Activated naive CD8-positive, alpha-beta T cell (primary cell): ENCODE data around the gene GJC3.
A peak's percentile ranks its signal among the peaks of the same experiment; 100 is the strongest.
"Not testable (repeated sequence)": the region's sequence is repeated elsewhere in the genome, so short reads cannot be mapped to it uniquely, and the experiment has no call there.

ENCODE experiments used
- H3K27ac Mint-ChIP-seq: one replicate; pipeline ENCODE4 v1.8.0; 2021; ENCODE audit warnings: mixed read lengths
- H3K27me3 Mint-ChIP-seq: one replicate; pipeline ENCODE4 v1.8.0; 2021; ENCODE audit warnings: mixed read lengths
- H3K36me3 Mint-ChIP-seq: one replicate; pipeline ENCODE4 v1.8.0; 2021; ENCODE audit warnings: mixed read lengths
- H3K4me1 Mint-ChIP-seq: one replicate; pipeline ENCODE4 v1.8.0; 2021; ENCODE audit warnings: low read depth, mixed read lengths
- H3K4me3 Mint-ChIP-seq: one replicate; pipeline ENCODE4 v1.8.0; 2021; ENCODE audit warnings: mild to moderate bottlenecking, mixed read lengths
- H3K9me3 Mint-ChIP-seq: one replicate; pipeline ENCODE4 v1.8.0; 2021; ENCODE audit warnings: low read depth, mixed read lengths

The GJC3 gene, protein sequence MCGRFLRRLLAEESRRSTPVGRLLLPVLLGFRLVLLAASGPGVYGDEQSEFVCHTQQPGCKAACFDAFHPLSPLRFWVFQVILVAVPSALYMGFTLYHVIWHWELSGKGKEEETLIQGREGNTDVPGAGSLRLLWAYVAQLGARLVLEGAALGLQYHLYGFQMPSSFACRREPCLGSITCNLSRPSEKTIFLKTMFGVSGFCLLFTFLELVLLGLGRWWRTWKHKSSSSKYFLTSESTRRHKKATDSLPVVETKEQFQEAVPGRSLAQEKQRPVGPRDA

DNA sequence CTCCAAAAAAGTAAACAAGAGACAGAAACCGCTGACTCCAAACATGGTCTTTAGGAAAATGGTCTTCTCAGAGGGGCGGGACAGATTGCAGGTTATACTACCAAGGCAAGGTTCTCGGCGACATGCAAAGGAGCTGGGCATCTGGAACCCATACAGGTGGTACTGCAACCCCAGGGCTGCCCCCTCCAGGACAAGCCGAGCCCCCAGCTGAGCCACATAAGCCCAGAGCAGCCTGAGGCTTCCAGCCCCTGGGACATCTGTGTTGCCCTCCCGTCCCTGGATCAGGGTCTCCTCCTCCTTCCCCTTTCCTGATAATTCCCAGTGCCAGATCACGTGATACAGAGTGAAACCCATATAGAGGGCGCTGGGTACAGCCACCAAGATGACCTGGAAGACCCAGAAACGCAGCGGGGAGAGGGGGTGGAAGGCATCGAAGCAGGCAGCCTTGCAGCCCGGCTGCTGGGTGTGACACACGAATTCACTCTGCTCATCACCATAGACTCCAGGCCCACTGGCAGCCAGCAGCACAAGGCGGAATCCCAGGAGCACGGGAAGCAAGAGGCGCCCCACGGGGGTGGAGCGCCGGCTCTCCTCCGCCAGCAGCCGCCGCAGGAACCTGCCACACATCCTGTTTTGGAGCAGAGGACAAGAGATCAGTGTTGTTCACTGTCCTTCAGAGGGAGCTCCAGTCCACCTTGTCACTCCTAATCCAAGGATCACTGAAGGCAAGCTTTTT lies at the start of gene GJC3:
Gene GJC3, minus strand, starts transcription at position 627 of the 736 bp plus-strand sequence. Its CDS starts 0 bp downstream, at position 627.
- Mint-ChIP-seq H3K9me3 (no peaks in the 10 kb centered on the region), H3K4me1 (peaks cover 32% of the 10 kb centered on the region), H3K4me3 (peak within 1 kb of the TSS; percentile 77), H3K36me3 (no peaks in the 10 kb centered on the region), H3K27ac (peak within 1 kb of the TSS; percentile 59), H3K27me3 (peaks cover 8% of the 10 kb centered on the region)

DNA sequence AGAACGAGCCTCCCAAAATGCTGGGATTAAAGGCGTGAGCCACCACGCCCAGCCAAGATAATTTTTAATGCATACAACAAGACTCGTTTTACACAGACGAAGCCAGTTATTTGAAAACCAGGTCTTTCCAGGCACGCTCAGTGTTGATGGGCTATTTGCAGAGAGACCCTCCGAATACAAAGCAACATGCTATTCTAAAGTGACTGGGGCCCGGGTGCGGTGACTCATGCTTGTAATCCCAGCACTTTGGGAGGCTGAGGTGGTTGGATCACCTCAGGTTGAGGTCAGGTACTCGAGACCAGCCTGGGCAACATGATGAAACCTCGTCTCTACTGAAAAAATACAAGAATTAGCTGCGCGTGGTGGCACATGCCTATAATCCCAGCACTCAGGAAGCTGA lies 47.2 kb upstream of the GJC3 start:
- no peaks in the 10 kb centered on the region for H3K27me3 Mint-ChIP-seq
- H3K36me3 Mint-ChIP-seq: no peaks in the 10 kb centered on the region
- no peak overlapping the region for H3K27ac Mint-ChIP-seq
- no peak overlapping the region for H3K4me3 Mint-ChIP-seq
- peaks cover 2% of the 10 kb centered on the region for H3K4me1 Mint-ChIP-seq
- no peaks in the 10 kb centered on the region for H3K9me3 Mint-ChIP-seq

DNA sequence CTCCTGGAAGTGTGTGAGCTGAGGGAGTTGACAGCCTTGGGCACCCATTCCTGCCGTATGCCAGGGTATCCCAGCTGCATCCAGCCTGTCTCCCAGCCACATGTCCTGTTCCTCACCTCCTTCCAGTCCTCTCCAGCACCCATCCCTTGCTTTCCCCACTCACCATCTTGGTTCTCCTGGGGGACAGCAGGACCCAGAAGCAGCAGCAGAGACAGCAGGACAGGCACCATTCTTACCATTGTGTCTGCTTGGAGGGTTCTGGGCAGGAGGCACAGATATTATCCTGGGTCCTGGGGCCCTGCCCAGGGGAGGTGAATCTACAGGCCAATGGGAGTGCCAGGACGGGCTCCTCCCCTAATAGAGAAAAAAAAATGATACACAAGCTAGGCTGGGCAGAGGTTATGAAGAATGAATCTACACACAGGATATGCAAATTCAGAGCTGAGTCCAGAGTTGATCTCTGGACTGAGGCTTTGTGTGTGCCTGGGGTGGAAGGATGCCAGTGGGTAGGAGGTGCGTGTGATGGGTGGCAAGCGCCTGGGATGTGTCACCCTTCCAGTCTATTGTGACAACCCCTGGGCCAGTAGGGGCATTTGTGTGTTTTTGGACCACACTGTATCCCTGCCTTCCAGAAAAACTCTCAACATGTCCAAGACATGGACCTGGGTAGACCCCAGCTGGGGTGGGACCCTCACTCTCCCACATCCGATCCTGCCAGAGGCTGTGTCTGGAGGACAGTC lies 46.5 kb upstream of the GJC3 start, which contains the start of gene AZGP1:
Gene AZGP1, minus strand, starts transcription at position 250 of the 740 bp plus-strand sequence. Its CDS starts 11 bp downstream, at position 239.
- H3K27me3 Mint-ChIP-seq: no peaks in the 10 kb centered on the region
- H3K4me1 Mint-ChIP-seq: peaks cover 2% of the 10 kb centered on the region
- no peak within 1 kb of the TSS for H3K4me3 Mint-ChIP-seq
- H3K9me3 Mint-ChIP-seq: no peaks in the 10 kb centered on the region
- H3K36me3 Mint-ChIP-seq: no peaks in the 10 kb centered on the region
- no peak within 1 kb of the TSS for H3K27ac Mint-ChIP-seq

DNA sequence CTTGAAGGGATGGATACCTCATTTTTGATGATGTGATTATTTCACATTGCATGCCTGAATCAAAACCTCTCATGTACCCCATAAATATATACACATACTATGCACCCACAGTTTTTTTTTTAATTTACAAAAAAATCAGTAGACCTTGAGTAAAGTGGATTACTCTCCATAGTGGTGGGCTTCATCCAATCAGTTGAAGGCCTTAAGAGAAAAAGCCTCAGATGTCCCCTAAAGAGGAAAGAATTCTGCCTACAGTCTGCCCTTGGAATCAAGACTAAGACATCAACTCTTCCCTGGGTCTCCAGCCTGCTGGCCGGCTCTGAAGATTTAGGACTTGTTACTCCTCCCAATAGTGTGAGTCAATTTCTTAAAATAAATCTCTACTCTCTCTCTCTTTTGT lies 45.3 kb upstream of the GJC3 start:
- H3K36me3 Mint-ChIP-seq: no peaks in the 10 kb centered on the region
- H3K27me3 Mint-ChIP-seq: peaks cover under 1% of the 10 kb centered on the region
- no peaks in the 10 kb centered on the region for H3K4me1 Mint-ChIP-seq
- no peak overlapping the region for H3K4me3 Mint-ChIP-seq
- H3K27ac Mint-ChIP-seq: no peak overlapping the region
- H3K9me3 Mint-ChIP-seq: no peaks in the 10 kb centered on the region

DNA sequence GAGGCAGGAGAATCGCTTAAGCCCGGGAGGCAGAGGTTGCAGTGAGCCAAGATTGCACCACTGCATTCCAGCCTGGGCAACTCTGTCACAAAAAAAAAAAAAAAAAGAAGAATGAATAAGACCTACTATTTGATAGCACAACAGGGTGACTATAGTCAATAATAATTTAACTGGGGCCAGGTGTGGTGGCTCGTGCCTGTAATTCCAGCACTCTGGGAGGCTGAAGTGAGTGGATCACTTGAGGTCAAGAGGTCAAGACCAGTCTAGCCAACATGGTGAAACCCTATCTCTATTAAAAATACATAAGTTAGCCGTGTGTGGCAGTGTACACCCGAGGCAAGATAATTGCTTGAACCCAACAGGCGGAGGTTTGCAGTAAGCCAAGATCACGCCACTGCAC lies 44.4 kb upstream of the GJC3 start:
- not testable (repeated sequence) for H3K36me3 Mint-ChIP-seq, H3K9me3 Mint-ChIP-seq, H3K27me3 Mint-ChIP-seq, H3K4me1 Mint-ChIP-seq, H3K27ac Mint-ChIP-seq, H3K4me3 Mint-ChIP-seq

DNA sequence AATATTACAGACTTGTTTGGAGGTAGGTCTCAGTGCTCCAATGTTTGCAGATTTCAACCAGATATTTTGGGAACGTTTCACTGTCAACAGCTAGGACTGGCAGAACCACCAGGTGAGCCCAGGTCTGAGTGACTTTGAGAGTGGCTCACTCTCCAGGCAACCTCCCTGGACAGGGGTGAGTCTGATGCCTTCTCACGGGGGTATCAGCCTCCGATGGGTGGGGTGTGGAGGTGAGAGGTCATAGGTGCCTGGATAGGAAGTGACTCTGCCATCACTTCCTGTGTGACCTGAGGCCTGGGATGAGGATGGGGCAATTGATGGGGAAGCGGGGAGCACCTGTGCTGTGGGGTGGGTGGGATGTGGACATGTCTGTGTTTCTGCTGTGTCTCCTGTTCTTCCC lies 41.8 kb upstream of the GJC3 start:
- Mint-ChIP-seq H3K4me1 (no peaks in the 10 kb centered on the region), H3K27ac (no peak overlapping the region), H3K36me3 (no peaks in the 10 kb centered on the region), H3K4me3 (no peak overlapping the region), H3K27me3 (peaks cover 12% of the 10 kb centered on the region), H3K9me3 (no peaks in the 10 kb centered on the region)

DNA sequence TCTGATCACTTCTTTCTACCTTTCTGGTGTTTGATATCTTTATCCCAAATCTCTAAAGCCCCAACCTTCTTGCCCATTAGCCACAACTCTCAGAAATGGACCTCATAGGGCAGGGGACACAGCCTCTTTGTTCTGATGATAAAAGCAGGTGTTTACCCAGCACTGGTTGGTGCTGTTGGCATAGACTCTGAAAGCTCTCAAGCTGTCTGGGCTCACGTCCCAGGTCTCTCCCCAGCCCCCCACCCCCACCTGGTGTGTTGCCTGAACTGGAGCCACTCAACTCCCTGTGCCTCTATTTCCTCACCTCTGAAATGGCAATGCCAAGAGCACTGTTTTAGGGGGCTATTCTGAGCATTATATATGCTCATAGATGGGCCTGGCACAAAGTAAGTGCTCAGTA lies 40.4 kb upstream of the GJC3 start:
- H3K4me1 Mint-ChIP-seq, H3K4me3 Mint-ChIP-seq, H3K27ac Mint-ChIP-seq, H3K9me3 Mint-ChIP-seq, H3K36me3 Mint-ChIP-seq: not testable (repeated sequence)
- peaks cover 24% of the 10 kb centered on the region for H3K27me3 Mint-ChIP-seq

DNA sequence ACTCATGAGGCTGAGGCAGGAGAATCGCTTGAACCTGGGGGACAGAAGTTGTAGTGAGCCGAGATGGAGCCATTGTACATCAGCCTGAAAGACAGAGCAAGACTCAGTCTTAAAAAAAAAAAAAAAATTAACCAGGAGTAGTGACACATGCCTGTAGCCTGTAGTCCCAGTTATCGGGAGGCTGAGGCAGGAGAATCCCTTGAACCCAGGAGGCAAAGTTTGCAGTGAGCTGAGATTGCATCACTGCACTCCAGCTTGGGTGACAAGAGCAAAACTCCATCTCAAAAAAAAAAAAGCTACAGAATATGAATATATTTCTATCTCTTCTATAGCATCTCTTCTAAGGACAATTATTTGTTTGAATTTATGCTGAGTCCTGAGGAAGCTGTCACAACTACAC lies 39.9 kb upstream of the GJC3 start:
- H3K9me3 Mint-ChIP-seq: no peaks in the 10 kb centered on the region
- no peaks in the 10 kb centered on the region for H3K36me3 Mint-ChIP-seq
- peaks cover 28% of the 10 kb centered on the region for H3K27me3 Mint-ChIP-seq
- no peak overlapping the region for H3K4me3 Mint-ChIP-seq
- no peak overlapping the region for H3K27ac Mint-ChIP-seq
- H3K4me1 Mint-ChIP-seq: no peaks in the 10 kb centered on the region

DNA sequence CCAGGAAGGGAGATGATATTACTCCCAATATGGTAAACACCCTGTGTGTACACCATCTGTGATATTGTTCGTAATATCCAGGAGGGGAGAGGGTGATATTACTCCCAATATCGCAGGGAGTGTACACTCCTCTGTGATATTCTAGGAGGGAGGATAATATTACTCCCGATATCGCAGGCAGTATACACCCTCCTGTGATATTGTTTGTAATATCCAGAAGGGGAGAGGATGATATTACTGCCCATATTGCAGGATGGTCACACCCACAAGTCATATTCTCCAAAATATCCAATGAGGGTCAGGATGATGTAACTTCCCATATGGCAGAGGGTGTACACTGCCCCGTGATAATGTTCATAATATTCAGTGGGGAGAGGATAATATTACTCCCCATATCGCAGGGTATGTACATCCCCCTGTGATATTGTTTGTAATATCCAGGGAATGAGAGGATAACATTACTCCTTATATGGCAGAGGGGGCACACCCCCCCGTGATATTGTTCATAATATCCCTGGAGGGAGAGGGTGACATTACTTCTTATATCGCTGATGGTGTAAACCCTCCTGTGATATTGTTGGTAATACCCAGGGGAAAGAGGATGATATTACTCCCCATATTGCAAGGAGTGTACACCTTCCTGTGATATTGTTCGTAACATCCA lies 29.3 kb upstream of the GJC3 start:
- no peaks in the 10 kb centered on the region for H3K36me3 Mint-ChIP-seq
- H3K4me1 Mint-ChIP-seq: no peaks in the 10 kb centered on the region
- H3K27me3 Mint-ChIP-seq: peaks cover 32% of the 10 kb centered on the region
- H3K9me3 Mint-ChIP-seq: no peaks in the 10 kb centered on the region
- H3K27ac Mint-ChIP-seq: no peak overlapping the region
- H3K4me3 Mint-ChIP-seq: no peak overlapping the region

DNA sequence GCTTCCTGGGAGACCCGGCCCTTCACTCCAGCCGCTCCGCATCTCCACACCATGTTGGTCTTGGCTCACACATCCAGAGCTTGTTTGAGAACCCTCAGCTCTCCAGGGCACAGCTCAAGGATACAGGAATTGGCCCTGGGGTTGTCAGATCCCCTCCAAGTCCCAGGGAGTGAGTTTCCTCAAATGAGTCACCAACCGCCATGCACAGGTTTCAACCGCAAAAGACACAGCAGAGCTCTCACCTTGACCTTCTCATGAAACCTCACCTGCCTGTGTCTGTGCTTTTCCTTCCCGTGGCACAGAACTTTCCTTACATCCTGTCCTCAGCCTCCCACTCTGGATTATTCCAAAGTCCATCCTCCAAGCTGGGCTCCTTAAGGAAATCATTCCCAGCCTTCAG lies 25.8 kb upstream of the GJC3 start:
- H3K27ac Mint-ChIP-seq: no peak overlapping the region
- H3K36me3 Mint-ChIP-seq: no peaks in the 10 kb centered on the region
- peaks cover 14% of the 10 kb centered on the region for H3K27me3 Mint-ChIP-seq

DNA sequence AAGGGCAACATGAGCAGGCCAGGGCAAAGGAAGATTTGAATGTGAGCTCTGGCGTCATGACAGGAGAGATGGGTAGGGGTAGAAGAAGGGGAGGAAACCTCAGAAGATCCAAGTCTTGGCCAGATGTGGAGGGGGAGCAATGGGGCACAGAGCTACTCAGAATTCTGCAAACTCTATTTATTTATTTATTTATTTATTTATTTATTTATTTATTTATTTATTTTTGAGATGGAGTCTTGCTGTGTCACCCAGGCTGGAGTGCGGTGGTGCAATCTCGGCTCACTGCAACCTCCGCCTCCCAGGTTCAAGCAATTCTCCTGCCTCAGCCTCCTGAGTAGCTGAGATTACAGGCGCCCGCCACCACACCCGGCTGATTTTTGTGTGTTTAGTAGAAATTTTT lies 25.2 kb upstream of the GJC3 start:
- H3K4me1 Mint-ChIP-seq, H3K4me3 Mint-ChIP-seq: not testable (repeated sequence)
- peaks cover 11% of the 10 kb centered on the region for H3K27me3 Mint-ChIP-seq

More for the DNA sequence above, 25.8 kb upstream of the GJC3 start:
- H3K4me1 Mint-ChIP-seq: no peaks in the 10 kb centered on the region
- no peaks in the 10 kb centered on the region for H3K9me3 Mint-ChIP-seq
- H3K4me3 Mint-ChIP-seq: no peak overlapping the region

DNA sequence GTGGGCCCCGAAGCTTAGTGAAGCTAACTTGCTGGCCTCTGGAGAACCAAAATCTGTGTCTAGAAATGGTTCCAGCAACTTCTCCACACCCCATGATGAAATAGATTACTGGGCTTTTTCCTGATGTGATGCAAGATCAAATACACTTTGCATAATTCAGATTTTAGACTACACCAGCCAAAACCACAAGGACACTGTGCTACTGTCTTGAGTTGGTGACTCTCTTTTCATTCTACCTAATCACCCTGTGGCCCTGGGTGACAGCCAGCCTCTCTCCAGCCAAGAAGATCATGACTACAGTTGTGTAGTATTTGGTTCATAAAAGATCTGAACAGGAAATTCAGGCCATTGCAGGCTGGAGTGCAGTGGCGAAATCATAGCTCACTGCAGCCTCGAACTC lies 24.2 kb upstream of the GJC3 start:
- Mint-ChIP-seq H3K9me3 (no peaks in the 10 kb centered on the region), H3K27me3 (peaks cover 2% of the 10 kb centered on the region), H3K27ac (no peak overlapping the region), H3K4me1 (no peaks in the 10 kb centered on the region), H3K4me3 (no peak overlapping the region), H3K36me3 (no peaks in the 10 kb centered on the region)

More for the DNA sequence above, 25.2 kb upstream of the GJC3 start:
- H3K27ac Mint-ChIP-seq, H3K9me3 Mint-ChIP-seq, H3K36me3 Mint-ChIP-seq: not testable (repeated sequence)

DNA sequence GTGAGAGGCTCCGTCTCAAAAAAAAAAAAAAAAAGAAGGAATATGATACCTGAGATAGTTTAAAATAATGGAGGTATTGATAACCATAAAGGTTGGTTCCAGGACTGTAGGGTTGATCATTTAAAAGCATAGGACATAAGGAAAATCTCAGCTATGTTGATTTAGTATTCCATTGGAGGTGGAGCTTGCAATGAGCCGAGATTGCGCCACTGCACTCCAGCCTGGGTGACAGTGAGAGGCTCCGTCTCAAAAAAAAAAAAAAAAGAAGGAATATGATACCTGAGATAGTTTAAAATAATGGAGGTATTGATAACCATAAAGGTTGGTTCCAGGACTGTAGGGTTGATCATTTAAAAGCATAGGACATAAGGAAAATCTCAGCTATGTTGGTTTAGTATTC lies 23.2 kb upstream of the GJC3 start:
- H3K4me3 Mint-ChIP-seq, H3K27me3 Mint-ChIP-seq, H3K27ac Mint-ChIP-seq, H3K9me3 Mint-ChIP-seq, H3K36me3 Mint-ChIP-seq, H3K4me1 Mint-ChIP-seq: not testable (repeated sequence)

DNA sequence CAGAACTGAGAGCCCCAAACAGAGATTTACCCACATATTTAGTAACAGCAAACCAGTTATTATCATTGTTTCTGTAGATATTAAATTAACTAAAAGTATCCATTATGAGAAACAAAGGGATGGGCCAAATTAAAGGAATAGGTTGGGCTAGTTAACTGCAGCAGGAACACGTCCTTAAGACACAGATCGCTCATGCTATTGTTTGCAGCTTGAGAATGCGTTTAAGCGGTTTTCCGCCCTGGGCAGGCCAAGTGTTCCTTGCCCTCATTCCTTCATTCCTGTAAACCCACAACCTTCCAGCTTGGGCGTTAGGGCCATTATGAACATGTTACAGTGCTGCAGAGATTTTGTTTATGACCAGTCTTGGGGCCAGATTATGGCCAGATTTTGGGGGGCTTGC lies 21.4 kb upstream of the GJC3 start:
- H3K27me3 Mint-ChIP-seq, H3K4me1 Mint-ChIP-seq, H3K4me3 Mint-ChIP-seq, H3K27ac Mint-ChIP-seq, H3K9me3 Mint-ChIP-seq, H3K36me3 Mint-ChIP-seq: not testable (repeated sequence)
